Retinal pigment epithelial cell (primary cell): ENCODE data around the gene CNNM1.
A peak's percentile ranks its signal among the peaks of the same experiment; 100 is the strongest.

ENCODE experiments used
- DNase-seq: peaks from one replicate; pipeline ENCODE4 v3.0.0-alpha.2; 2010; ENCODE audit warnings: low read depth
- H3K4me3 ChIP-seq: 2 replicates; pipeline ENCODE4 v1.5.1; 2011; ENCODE audit warnings: mild to moderate bottlenecking, low read length, control low read depth, moderate library complexity
- TF ChIP-seq, protein P1 (sequence below): conservative IDR thresholded peaks from 2 replicates; pipeline ENCODE4 v1.5.1; 2011; ENCODE audit warnings: low read depth, low read length, control low read depth, inconsistent platforms

CNNM1 gene

DNA sequence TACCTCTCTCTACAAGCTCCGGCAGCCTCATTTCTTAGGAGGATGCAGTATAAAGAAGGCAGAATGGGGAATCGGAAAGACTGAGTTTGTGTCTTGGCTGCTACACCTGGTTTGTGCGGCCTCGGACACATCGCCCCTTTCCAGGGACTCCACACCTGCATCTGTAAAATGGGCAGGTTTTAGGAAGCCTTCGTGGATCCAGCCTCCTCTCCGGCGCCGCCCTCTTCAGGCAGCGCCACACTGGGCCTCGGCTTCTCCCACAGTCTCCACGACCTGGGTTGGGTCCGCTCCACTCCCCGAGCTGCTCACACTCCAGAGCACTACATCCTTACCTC, 100.9 kb downstream of the CNNM1 start:
- no peak for DNase-seq
- H3K4me3 ChIP-seq: peak overlapping the region; percentile 100
- TF ChIP-seq, protein P1, sequence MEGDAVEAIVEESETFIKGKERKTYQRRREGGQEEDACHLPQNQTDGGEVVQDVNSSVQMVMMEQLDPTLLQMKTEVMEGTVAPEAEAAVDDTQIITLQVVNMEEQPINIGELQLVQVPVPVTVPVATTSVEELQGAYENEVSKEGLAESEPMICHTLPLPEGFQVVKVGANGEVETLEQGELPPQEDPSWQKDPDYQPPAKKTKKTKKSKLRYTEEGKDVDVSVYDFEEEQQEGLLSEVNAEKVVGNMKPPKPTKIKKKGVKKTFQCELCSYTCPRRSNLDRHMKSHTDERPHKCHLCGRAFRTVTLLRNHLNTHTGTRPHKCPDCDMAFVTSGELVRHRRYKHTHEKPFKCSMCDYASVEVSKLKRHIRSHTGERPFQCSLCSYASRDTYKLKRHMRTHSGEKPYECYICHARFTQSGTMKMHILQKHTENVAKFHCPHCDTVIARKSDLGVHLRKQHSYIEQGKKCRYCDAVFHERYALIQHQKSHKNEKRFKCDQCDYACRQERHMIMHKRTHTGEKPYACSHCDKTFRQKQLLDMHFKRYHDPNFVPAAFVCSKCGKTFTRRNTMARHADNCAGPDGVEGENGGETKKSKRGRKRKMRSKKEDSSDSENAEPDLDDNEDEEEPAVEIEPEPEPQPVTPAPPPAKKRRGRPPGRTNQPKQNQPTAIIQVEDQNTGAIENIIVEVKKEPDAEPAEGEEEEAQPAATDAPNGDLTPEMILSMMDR: no peak

DNA sequence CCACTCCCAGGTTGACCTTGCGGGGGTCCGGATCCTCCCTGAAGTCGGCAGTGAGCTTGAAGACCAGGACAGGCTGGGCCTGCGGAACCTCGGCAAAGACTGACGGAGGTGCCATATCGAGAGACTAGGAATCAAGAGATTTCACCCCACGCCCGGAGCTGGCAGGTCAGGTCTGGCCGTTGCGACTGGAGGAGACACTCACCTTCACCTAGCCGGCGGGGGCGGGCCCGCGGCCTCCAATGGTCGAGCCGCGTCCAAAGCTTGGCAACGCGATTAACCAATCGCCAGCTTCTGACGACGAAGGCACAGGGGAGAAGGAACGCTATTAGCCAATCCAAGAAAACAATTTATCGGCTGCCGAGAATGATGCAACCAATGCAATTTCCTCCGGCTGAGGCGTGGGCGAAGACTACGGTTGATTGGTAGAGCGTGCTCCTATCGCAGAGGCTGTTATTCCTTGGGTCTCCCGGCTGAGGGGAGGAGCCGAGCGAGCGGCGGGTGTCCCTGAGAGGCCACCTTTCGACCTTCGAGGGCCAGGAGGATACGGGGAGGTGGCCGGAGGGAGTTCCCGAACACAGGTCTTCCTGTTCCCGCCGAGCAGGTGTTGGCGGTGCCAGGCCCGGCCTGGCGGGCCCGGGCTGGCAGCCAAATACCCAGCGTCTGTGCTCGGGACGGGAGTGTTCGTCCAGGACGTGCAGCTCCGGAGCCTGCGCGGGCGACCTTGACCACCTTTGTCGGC, 101.5 kb downstream of the CNNM1 start, which contains the start of gene GOT1:
TSS of gene GOT1 (minus strand) at position 174 of the 739 bp plus-strand sequence. CDS start at position 115, 59 bp downstream.
- DNase-seq: peak; percentile 96
- TF ChIP-seq, protein P1: no peak
- peak within 1 kb of the TSS; percentile 100 for H3K4me3 ChIP-seq

DNA sequence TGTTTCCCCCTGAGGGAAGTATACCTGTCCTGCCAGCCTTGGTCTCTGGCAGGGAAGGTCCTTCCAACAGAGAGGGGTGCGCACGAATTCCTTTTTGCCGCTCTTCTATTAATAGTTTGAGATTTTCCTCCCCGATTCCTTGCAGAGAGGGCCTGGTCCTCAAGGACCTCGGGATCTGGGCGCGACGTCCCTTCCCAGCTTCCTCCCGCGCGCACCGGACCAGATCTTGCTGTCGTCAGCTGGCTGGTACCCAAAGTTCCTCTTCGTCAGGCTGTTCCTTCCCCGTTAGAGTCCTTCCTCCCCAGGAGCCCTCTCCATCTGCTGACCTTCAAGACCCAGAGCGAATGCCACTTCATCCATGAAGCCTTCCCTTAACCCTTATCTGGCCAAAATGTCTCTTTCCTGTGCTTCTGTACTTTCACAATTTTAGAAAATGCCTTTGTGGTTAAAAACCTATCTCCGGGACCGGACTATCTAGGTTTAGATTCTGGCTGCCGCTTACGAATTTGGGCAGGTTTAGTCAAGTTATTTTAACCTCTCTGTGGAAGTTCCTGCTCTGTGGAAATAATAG, 102.1 kb downstream of the CNNM1 start:
- TF ChIP-seq, protein P1: no peak
- peak overlapping the region; percentile 100 for H3K4me3 ChIP-seq
- DNase-seq: no peak

DNA sequence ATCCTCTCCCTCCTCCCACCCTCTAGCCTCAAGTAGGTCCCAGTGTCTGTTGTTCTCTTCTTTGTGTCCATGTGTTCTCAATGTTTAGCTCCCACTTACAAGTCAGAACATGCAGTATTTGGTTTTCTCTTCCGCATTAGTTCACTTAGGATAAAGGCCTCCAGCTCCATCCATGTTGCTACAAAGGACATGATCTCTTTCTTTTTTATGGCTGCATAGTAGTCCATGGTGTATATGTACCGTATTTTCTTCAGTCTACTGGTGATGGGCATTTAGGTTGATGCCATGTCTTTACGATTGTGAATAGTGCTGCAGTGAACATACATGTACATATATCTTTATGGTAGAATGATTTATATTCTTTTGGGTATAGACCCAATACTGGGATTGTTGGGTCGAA, 102.9 kb downstream of the CNNM1 start:
- DNase-seq: no peak
- peak overlapping the region; percentile 100 for H3K4me3 ChIP-seq
- TF ChIP-seq, protein P1: no peak

DNA sequence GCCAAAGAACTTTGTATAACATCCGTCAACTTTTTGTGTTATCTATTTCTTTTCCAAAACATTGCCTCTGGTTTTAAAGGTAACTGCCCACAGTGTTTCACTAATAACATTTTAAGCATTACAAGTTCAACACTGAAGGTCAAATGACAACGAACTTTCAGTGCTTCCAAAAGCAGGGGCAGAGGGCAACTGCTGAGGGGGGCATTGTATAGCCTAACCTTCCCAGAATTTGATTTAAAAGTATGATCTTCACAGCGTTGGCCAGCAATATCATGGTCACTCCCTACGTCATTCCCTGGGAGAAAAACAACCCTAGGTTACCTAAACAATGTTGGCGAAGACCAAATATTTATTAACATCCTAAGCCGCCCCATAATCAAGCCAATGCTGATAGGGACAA, 103.7 kb downstream of the CNNM1 start:
- TF ChIP-seq, protein P1: no peak
- DNase-seq: no peak
- no peak overlapping the region for H3K4me3 ChIP-seq

DNA sequence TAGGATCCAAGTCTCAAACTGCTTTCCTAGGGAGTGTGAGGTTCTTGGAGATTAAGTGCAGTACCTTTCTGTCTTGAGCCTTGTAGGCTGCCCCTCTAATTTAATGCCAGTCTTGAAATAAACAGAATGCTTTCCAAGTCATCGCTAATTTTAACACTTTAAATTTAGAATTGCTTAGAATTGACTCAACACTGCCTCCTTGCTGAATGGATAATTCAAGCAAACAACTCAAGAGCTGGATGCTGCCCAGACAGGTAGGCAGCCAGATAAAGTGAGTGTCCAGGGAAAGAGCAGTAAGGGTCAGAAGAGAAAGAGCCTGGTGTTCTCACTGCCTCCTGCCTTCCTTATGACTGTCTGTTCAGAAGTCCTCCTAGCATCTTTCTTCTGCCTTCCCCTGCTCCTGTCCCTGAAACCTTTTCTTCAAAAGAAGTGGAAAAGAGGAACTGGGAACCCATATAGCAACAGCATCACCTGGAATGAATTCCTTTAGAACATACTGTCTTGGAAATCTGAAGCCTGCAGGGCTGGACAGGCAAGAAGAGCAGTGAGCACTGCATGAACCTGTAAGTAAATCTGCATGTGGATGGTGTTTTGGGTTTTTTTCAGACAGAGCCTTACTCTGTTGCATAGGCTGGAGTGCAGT, 104.3 kb downstream of the CNNM1 start:
- TF ChIP-seq, protein P1: peak; percentile 39
- no peak overlapping the region for H3K4me3 ChIP-seq
- no peak for DNase-seq
